ENCODE data around the gene SLC6A1.
A peak's percentile ranks its signal among the peaks of the same experiment; 100 is the strongest.

Gene SLC6A1

DNA sequence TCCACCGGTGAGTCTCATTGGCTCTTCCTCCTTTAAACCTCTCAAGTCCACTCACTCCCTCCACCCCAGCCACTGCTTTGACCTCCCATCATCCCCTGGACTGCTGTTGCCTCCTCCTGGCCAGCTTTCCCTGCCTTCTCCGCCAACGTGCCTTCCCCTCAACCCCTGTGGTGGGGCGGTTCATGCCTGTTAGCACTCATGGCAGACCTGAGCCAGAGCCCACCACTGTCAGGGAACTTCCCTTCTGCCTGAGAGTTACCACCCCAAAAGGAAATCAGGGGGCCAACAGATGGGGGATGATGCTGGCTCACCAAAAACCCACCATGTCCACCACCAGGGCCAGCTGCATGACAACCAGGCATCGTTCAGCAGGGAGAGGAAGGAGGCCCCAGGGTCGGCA lies 44.2 kb upstream of the SLC6A1 start:
- no peak overlapping the region for H2AFZ ChIP-seq (ENCODE audit: low read depth, low read length)
- H3K36me3 ChIP-seq (replicated peaks; ENCODE audit: low read depth, low read length): no peaks in the 10 kb centered on the region
- TF ChIP-seq EZH2phosphoT487 (IDR thresholded peaks at IDR 0.05; ENCODE audit: low read depth): no peak
- no peak for TF ChIP-seq CTCF (IDR thresholded peaks at IDR 0.05; ENCODE audit: low read depth, low read length)
- no peak overlapping the region for H3K4me3 ChIP-seq (ENCODE audit: low read length)
- H4K20me1 ChIP-seq (ENCODE audit: insufficient read depth, low read length): no peaks in the 10 kb centered on the region
- H3K27me3 ChIP-seq (ENCODE audit: low read depth, low read length): no peaks in the 10 kb centered on the region
- no peak overlapping the region for H3K27ac ChIP-seq (ENCODE audit: low read length)
- H3K4me1 ChIP-seq (ENCODE audit: low read length): no peaks in the 10 kb centered on the region
- no peak overlapping the region for H3K9ac ChIP-seq (ENCODE audit: low read length)
- H3K79me2 ChIP-seq (ENCODE audit: low read length): no peaks in the 10 kb centered on the region
- H3K9me3 ChIP-seq (ENCODE audit: insufficient read depth, low read length): no peaks in the 10 kb centered on the region
- H3K4me2 ChIP-seq (ENCODE audit: low read length): no peak overlapping the region

DNA sequence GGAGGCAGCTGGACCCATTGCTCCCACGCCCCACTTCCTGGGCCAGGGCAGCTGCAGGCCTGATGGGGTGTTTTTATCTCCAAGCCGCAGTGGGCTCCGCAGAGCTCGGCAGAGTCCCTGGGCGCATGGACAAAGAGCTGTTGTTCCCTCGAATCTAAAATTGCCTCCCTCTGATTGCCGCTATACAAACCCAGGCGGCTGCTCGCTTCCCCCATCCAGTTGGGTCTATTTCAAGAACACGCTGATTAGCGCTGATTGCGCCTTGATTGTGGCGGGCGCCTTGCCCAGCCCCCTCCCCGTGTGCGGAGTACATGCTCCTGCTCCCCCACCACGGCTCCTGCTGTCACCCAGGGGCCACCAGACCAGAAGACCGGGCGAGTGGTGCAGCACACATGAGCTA lies 43.4 kb upstream of the SLC6A1 start:
- H3K4me3 ChIP-seq (ENCODE audit: low read length): no peak overlapping the region
- no peaks in the 10 kb centered on the region for H3K79me2 ChIP-seq (ENCODE audit: low read length)
- no peak overlapping the region for H3K9ac ChIP-seq (ENCODE audit: low read length)
- TF ChIP-seq CTCF (IDR thresholded peaks at IDR 0.05; ENCODE audit: low read depth, low read length) (no peak), EZH2phosphoT487 (IDR thresholded peaks at IDR 0.05; ENCODE audit: low read depth) (no peak)
- no peaks in the 10 kb centered on the region for H3K27me3 ChIP-seq (ENCODE audit: low read depth, low read length)
- no peak overlapping the region for H2AFZ ChIP-seq (ENCODE audit: low read depth, low read length)
- no peaks in the 10 kb centered on the region for H3K9me3 ChIP-seq (ENCODE audit: insufficient read depth, low read length)
- no peaks in the 10 kb centered on the region for H3K36me3 ChIP-seq (replicated peaks; ENCODE audit: low read depth, low read length)
- no peak overlapping the region for H3K4me2 ChIP-seq (ENCODE audit: low read length)
- H3K4me1 ChIP-seq (ENCODE audit: low read length): no peaks in the 10 kb centered on the region
- no peaks in the 10 kb centered on the region for H4K20me1 ChIP-seq (ENCODE audit: insufficient read depth, low read length)
- H3K27ac ChIP-seq (ENCODE audit: low read length): no peak overlapping the region

DNA sequence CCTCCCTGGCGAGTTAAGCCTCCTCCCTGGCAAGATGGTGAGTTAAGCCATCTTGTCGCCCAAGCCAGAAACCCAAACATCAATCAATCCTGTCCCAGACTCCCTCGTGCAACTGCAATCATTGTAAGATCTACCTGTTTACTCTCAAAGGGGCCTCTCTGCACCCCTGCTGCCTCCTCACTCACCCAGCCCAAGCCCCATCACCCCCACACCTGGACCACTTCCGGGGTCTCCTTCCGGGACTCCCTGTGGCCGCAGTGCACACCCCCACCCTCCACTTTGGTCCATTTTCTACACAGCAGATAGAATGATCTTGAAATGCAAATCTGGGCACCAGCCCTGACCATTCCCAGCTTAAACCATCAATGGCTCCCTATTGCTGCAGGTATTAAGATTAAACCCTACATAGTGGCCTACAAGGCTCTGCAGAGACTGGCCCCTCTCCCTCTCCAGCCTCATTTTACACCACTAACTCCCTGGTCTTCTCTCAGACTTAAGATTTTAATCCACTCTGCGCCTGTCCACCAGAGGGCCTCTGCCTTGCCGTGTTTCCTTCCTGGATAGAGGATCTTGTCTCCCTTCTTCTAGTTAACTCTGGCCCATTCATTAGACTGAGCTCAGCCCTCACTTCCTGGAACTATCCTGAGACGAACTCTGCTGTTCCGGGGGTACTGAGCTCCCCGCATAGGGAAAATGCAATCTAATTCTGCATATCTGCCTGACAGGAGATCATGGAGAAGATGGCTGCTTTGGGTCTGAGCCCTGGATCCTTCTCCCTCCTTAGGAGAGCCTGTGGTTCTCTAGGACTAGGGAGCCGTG lies 41.9 kb upstream of the SLC6A1 start:
- no peaks in the 10 kb centered on the region for H3K79me2 ChIP-seq (ENCODE audit: low read length)
- H3K9ac ChIP-seq (ENCODE audit: low read length): no peak overlapping the region
- H3K27me3 ChIP-seq (ENCODE audit: low read depth, low read length): no peaks in the 10 kb centered on the region
- H3K27ac ChIP-seq (ENCODE audit: low read length): no peak overlapping the region
- TF ChIP-seq CTCF (IDR thresholded peaks at IDR 0.05; ENCODE audit: low read depth, low read length): peak; percentile 46
- no peak for TF ChIP-seq EZH2phosphoT487 (IDR thresholded peaks at IDR 0.05; ENCODE audit: low read depth)
- peak overlapping the region; percentile 52; the same call in 1 of the 2 replicates for H2AFZ ChIP-seq (ENCODE audit: low read depth, low read length)
- no peaks in the 10 kb centered on the region for H4K20me1 ChIP-seq (ENCODE audit: insufficient read depth, low read length)
- H3K36me3 ChIP-seq (replicated peaks; ENCODE audit: low read depth, low read length): no peaks in the 10 kb centered on the region
- H3K4me1 ChIP-seq (ENCODE audit: low read length): no peaks in the 10 kb centered on the region
- H3K9me3 ChIP-seq (ENCODE audit: insufficient read depth, low read length): no peaks in the 10 kb centered on the region
- no peak overlapping the region for H3K4me3 ChIP-seq (ENCODE audit: low read length)
- H3K4me2 ChIP-seq (ENCODE audit: low read length): no peak overlapping the region

DNA sequence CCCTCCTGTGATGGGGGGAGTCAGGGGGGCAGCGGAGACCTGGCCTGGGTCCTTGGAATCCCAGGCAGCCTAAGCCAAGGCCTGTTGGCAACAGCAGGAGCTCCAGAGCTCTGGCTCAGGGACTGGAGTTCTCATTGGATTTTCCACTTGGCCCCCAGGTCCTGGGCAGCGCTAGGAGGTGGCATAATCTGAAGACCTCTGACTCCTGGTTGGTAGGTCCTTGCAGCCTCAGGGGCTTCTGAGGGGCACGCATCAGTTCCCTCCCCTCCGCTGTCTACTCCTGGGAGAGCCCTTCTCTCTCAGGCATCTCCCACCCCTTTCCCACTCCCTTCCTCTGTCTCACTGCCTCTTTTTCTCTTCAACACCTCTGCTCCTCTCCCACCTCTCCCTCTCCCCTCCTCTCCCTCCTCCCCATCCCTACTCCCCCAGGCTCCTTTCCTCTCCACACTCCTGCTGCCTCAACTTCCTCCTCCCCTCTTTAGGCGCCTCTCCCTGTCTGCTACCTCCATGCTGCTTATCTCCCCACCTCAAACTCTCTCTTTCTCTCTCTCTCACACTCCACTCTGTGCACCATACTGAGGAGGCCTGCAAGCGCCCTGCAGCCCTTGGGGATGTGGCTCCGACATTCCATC lies 41.1 kb upstream of the SLC6A1 start:
- Histone ChIP-seq H3K27me3 (ENCODE audit: low read depth, low read length) (no peaks in the 10 kb centered on the region), H3K27ac (ENCODE audit: low read length) (no peak overlapping the region), H3K9me3 (ENCODE audit: insufficient read depth, low read length) (no peaks in the 10 kb centered on the region), H3K79me2 (ENCODE audit: low read length) (no peaks in the 10 kb centered on the region), H3K36me3 (replicated peaks; ENCODE audit: low read depth, low read length) (no peaks in the 10 kb centered on the region), H4K20me1 (ENCODE audit: insufficient read depth, low read length) (no peaks in the 10 kb centered on the region), H3K9ac (ENCODE audit: low read length) (no peak overlapping the region), H2AFZ (ENCODE audit: low read depth, low read length) (peak overlapping the region; percentile 52; the same call in 1 of the 2 replicates), H3K4me2 (ENCODE audit: low read length) (no peak overlapping the region), H3K4me3 (ENCODE audit: low read length) (no peak overlapping the region), H3K4me1 (ENCODE audit: low read length) (no peaks in the 10 kb centered on the region)
- TF ChIP-seq CTCF (IDR thresholded peaks at IDR 0.05; ENCODE audit: low read depth, low read length) (no peak), EZH2phosphoT487 (IDR thresholded peaks at IDR 0.05; ENCODE audit: low read depth) (no peak)

All from OCI-LY3 (cell line).